ENCODE measurements around the gene CCL25. TPM values are rescaled to one million over a fixed set of nuclear protein-coding genes. Genes with fewer than 3 reads are reported as not detected.
A peak's percentile ranks its signal among the peaks of the same experiment; 100 is the strongest.

Gene CCL25
- total and polyA plus RNA-seq, 2 of the 13 experiments (the other 11 are each of a cell fraction or from before 2014, with no cell fraction given): not detected

DNA sequence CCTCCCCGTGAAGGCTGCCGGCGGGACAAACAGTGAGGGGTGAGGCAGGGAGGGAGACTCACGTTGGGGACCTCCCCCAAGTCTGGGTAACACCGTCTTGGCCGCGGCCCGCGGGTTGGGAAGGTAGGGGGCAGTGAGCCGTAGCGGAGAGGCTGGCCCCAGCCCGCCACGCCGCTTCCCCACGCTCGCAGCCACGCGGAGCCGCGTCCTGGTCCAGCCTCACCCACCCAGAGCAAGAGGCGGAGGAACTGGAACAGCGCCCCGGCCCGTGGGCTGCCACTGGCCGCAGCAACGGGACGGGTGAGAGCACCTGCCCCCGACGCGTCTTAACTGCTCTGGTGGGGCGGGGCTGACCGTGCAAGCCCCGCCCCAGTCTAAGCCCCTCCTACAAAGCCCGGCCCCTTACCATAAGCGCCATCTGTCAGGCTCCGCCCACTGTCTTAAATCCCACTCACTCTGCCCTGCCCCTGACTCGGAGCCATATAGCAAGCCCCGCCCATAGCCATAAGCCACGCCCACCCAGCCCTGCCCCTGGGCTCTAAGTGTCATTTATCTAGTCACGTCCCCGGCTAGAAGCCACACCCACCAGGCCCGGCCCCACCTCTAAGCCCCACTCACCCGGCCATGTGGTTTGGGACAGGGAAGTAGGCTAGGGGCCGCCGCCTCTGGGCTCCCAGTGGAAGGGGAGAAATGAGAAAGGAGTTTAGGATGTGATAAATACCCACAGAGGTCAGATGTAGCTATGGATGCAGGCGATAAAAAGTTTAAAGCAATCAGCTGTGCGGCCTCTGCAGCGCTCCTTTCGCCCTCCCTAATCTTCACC is 2.1 kb upstream of the CCL25 start:
- peaks cover 24% of the 10 kb centered on the region for H3K4me1 ChIP-seq (ENCODE audit: insufficient read depth, low read length)
- H2AFZ ChIP-seq (ENCODE audit: low read length): no peak overlapping the region
- H3K36me3 ChIP-seq (replicated peaks in 1 of 2; ENCODE audit: control insufficient read depth in 1 of 2, insufficient read depth in 2 of 2, low read length in 2 of 2): no peaks in the 10 kb centered on the region
- no peaks in the 10 kb centered on the region for H4K20me1 ChIP-seq (ENCODE audit: insufficient read depth, low read length)
- ChIA-PET CTCF (ENCODE audit: low intra/inter-chr PET ratio, low total read pairs) (no interaction called here), POLR2A (no interaction called here)
- BruUV-seq (replicated peaks): no TSS peak
- peak; percentile 81 for DNase-seq (ENCODE audit: low spot score)
- H3K9me3 ChIP-seq (ENCODE audit: low read length): no peaks in the 10 kb centered on the region
- ATAC-seq: peak; percentile 79
- in situ Hi-C loops (cut with HindIII; ENCODE audit: extremely low pct_ligation_motif_present, low pct_unique_long_range_greater_than_20kb): no loop called here
- no peak overlapping the region for H3K27ac ChIP-seq (ENCODE audit: extremely low read length, insufficient read depth, low read length)
- intact Hi-C loops (cut with micrococcal nuclease; ENCODE audit: unreplicated experiment): no loop called here
- no peak for FAIRE-seq
- H3K9ac ChIP-seq (ENCODE audit: insufficient read depth, low read depth, low read length): no peak overlapping the region
- H3K79me2 ChIP-seq (ENCODE audit: insufficient read depth, low read length): no peaks in the 10 kb centered on the region
- peak overlapping the region; percentile 3 to 67 (median 41); a peak in 4 of 6 replicates for H3K4me3 ChIP-seq (replicated peaks in 1 of 3; ENCODE audit: insufficient read depth in 1 of 3, low read depth in 2 of 3, low read length in 3 of 3)
- WGBS (ENCODE audit: low lambda C conversion rate): 33% methylated on average over 22 of the region's 49 CpGs
- H3K27me3 ChIP-seq (ENCODE audit: control insufficient read depth in 1 of 2, insufficient read depth in 2 of 2, low read length in 2 of 2): no peaks in the 10 kb centered on the region; a peak in 1 of 5 replicates
- peak overlapping the region; percentile 72 for H3K4me2 ChIP-seq (ENCODE audit: low read depth, low read length)
- TF ChIP-seq RAD51 (IDR thresholded peaks at IDR 0.05; ENCODE audit: borderline replicate concordance): no peak
- no peak for TF ChIP-seq NFYB (CRISPR knock-in tag; IDR thresholded peaks at IDR 0.05)
- peak; percentile 27 for TF ChIP-seq HNRNPLL (IDR thresholded peaks at IDR 0.05; ENCODE audit: low read depth, low read length, poor library complexity, severe bottlenecking)
- TF ChIP-seq TEAD3 (CRISPR knock-in tag; optimal IDR thresholded peaks at IDR 0.05; ENCODE audit: borderline replicate concordance): no peak
- peak; percentile 64; the same call in 1 of the 2 replicates for TF ChIP-seq SP4 (CRISPR knock-in tag; IDR thresholded peaks at IDR 0.05)
- 0 out of 2 replicates have a peak, but pooled peaks have one; percentile 19 for TF ChIP-seq KDM2A (CRISPR knock-in tag; IDR thresholded peaks at IDR 0.05; ENCODE audit: borderline replicate concordance, low read depth)
- TF ChIP-seq HIVEP1 (CRISPR knock-in tag; IDR thresholded peaks at IDR 0.05): no peak
- TF ChIP-seq IRX3 (CRISPR knock-in tag; IDR thresholded peaks at IDR 0.05; ENCODE audit: borderline replicate concordance, low read depth): no peak
- TF ChIP-seq ZNF777 (CRISPR knock-in tag; IDR thresholded peaks at IDR 0.05): no peak
- TF ChIP-seq NR1H2 (CRISPR knock-in tag; IDR thresholded peaks at IDR 0.05; ENCODE audit: borderline replicate concordance, low read depth): no peak
- peak; percentile 34; the same call in 1 of the 2 replicates for TF ChIP-seq GABPB1 (CRISPR knock-in tag; IDR thresholded peaks at IDR 0.05)
- TF ChIP-seq, protein P1, sequence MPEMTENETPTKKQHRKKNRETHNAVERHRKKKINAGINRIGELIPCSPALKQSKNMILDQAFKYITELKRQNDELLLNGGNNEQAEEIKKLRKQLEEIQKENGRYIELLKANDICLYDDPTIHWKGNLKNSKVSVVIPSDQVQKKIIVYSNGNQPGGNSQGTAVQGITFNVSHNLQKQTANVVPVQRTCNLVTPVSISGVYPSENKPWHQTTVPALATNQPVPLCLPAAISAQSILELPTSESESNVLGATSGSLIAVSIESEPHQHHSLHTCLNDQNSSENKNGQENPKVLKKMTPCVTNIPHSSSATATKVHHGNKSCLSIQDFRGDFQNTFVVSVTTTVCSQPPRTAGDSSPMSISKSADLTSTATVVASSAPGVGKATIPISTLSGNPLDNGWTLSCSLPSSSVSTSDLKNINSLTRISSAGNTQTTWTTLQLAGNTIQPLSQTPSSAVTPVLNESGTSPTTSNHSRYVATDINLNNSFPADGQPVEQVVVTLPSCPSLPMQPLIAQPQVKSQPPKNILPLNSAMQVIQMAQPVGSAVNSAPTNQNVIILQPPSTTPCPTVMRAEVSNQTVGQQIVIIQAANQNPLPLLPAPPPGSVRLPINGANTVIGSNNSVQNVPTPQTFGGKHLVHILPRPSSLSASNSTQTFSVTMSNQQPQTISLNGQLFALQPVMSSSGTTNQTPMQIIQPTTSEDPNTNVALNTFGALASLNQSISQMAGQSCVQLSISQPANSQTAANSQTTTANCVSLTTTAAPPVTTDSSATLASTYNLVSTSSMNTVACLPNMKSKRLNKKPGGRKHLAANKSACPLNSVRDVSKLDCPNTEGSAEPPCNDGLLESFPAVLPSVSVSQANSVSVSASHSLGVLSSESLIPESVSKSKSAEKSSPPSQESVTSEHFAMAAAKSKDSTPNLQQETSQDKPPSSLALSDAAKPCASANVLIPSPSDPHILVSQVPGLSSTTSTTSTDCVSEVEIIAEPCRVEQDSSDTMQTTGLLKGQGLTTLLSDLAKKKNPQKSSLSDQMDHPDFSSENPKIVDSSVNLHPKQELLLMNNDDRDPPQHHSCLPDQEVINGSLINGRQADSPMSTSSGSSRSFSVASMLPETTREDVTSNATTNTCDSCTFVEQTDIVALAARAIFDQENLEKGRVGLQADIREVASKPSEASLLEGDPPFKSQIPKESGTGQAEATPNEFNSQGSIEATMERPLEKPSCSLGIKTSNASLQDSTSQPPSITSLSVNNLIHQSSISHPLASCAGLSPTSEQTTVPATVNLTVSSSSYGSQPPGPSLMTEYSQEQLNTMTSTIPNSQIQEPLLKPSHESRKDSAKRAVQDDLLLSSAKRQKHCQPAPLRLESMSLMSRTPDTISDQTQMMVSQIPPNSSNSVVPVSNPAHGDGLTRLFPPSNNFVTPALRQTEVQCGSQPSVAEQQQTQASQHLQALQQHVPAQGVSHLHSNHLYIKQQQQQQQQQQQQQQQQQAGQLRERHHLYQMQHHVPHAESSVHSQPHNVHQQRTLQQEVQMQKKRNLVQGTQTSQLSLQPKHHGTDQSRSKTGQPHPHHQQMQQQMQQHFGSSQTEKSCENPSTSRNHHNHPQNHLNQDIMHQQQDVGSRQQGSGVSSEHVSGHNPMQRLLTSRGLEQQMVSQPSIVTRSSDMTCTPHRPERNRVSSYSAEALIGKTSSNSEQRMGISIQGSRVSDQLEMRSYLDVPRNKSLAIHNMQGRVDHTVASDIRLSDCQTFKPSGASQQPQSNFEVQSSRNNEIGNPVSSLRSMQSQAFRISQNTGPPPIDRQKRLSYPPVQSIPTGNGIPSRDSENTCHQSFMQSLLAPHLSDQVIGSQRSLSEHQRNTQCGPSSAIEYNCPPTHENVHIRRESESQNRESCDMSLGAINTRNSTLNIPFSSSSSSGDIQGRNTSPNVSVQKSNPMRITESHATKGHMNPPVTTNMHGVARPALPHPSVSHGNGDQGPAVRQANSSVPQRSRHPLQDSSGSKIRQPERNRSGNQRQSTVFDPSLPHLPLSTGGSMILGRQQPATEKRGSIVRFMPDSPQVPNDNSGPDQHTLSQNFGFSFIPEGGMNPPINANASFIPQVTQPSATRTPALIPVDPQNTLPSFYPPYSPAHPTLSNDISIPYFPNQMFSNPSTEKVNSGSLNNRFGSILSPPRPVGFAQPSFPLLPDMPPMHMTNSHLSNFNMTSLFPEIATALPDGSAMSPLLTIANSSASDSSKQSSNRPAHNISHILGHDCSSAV (CRISPR knock-in tag; IDR thresholded peaks at IDR 0.05; ENCODE audit: borderline replicate concordance): no peak
- TF ChIP-seq, protein P2, sequence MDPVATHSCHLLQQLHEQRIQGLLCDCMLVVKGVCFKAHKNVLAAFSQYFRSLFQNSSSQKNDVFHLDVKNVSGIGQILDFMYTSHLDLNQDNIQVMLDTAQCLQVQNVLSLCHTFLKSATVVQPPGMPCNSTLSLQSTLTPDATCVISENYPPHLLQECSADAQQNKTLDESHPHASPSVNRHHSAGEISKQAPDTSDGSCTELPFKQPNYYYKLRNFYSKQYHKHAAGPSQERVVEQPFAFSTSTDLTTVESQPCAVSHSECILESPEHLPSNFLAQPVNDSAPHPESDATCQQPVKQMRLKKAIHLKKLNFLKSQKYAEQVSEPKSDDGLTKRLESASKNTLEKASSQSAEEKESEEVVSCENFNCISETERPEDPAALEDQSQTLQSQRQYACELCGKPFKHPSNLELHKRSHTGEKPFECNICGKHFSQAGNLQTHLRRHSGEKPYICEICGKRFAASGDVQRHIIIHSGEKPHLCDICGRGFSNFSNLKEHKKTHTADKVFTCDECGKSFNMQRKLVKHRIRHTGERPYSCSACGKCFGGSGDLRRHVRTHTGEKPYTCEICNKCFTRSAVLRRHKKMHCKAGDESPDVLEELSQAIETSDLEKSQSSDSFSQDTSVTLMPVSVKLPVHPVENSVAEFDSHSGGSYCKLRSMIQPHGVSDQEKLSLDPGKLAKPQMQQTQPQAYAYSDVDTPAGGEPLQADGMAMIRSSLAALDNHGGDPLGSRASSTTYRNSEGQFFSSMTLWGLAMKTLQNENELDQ (CRISPR knock-in tag; IDR thresholded peaks at IDR 0.05; ENCODE audit: borderline replicate concordance): no peak
- TF ChIP-seq MIER3 (CRISPR knock-in tag; IDR thresholded peaks at IDR 0.05; ENCODE audit: borderline replicate concordance): no peak

All from HepG2 (cell line).